CD4-positive, alpha-beta memory T cell (primary cell): ENCODE data around the gene PTOV1. TPM values are rescaled to one million over a fixed set of nuclear protein-coding genes. Genes with fewer than 3 reads are reported as not detected.

Experiments
- CTCF ChIA-PET: fragments of 350-600 bp; sonication (Branson Sonifier 250); formaldehyde crosslinking; loops from one replicate; lab custom pipeline; 2021; ENCODE audit warnings: inconsistent platforms; ENCODE audit not compliant: partially characterized antibody; lab: Charles Lee
- POLR2A ChIA-PET: fragments of 350-600 bp; sonication (Branson Sonifier 250); formaldehyde crosslinking; loops from one replicate; lab custom pipeline; 2021; ENCODE audit not compliant: partially characterized antibody; lab: Charles Lee
- DNase-seq, 5 donors: peaks; one replicate each; pipeline versions ENCODE4 v3.0.0 to v3.0.0-alpha.2; 2020 to 2022; ENCODE audit warnings: mixed read lengths in 1 of 5
- H3K27ac ChIP-seq: one replicate; pipeline ENCODE4 v1.7.0; 2013; ENCODE audit warnings: low read depth, low read length
- H3K27me3 ChIP-seq: 2 replicates; pipeline ENCODE4 v1.7.0; 2013; ENCODE audit warnings: mild to moderate bottlenecking, low read length, moderate library complexity; ENCODE audit not compliant: insufficient read depth
- H3K36me3 ChIP-seq: 2 replicates; pipeline ENCODE4 v1.7.0; 2013; ENCODE audit warnings: mild to moderate bottlenecking, low read length, moderate library complexity; ENCODE audit not compliant: insufficient read depth
- H3K4me1 ChIP-seq: 2 replicates; pipeline ENCODE4 v1.7.0; 2013; ENCODE audit warnings: mild to moderate bottlenecking, low read length, moderate library complexity; ENCODE audit not compliant: insufficient read depth
- H3K4me3 ChIP-seq, 2 donors: one replicate each; pipeline ENCODE4 v1.7.0; 2013; ENCODE audit warnings: low read length in 2 of 2, mild to moderate bottlenecking in 1 of 2
- H3K9me3 ChIP-seq, 2 donors: one replicate each; pipeline ENCODE4 v1.7.0; 2013; ENCODE audit warnings: low read length in 2 of 2, control low read depth in 1 of 2; ENCODE audit not compliant: control insufficient read depth in 1 of 2
- H3K27ac Mint-ChIP-seq, 7 donors: one replicate each; pipeline ENCODE4 v1.8.0; 2020 to 2021; ENCODE audit warnings: mixed read lengths in 7 of 7, mild to moderate bottlenecking in 6 of 7, inconsistent platforms in 3 of 7, moderate library complexity in 3 of 7
- H3K27me3 Mint-ChIP-seq, 2 donors: one replicate each; pipeline ENCODE4 v1.8.0; 2020 to 2021; ENCODE audit warnings: mixed read lengths in 2 of 2
- H3K36me3 Mint-ChIP-seq, 2 donors: one replicate each; pipeline ENCODE4 v1.8.0; 2020 to 2021; ENCODE audit warnings: mixed read lengths in 2 of 2, inconsistent platforms in 1 of 2, mild to moderate bottlenecking in 1 of 2
- H3K4me1 Mint-ChIP-seq, 4 donors: one replicate each; pipeline ENCODE4 v1.8.0; 2020 to 2021; ENCODE audit warnings: mixed read lengths in 4 of 4, mild to moderate bottlenecking in 1 of 4
- H3K4me3 Mint-ChIP-seq, 8 donors: one replicate each; pipeline ENCODE4 v1.8.0; 2020 to 2021; ENCODE audit warnings: mixed read lengths in 8 of 8, mild to moderate bottlenecking in 7 of 8, moderate library complexity in 6 of 8, inconsistent platforms in 3 of 8
- H3K9me3 Mint-ChIP-seq, 8 donors: one replicate each; pipeline ENCODE4 v1.8.0; 2020 to 2021; ENCODE audit warnings: mixed read lengths in 8 of 8, mild to moderate bottlenecking in 5 of 8, inconsistent platforms in 3 of 8, moderate library complexity in 1 of 8
- intact Hi-C: fragments of 100-400 bp; cut with micrococcal nuclease; formaldehyde crosslinking; loops from one replicate; pipeline ENCODE4 v1.15.1; 2023
- polyA plus RNA-seq, 2 donors: library from polyadenylated mRNA; unstranded; fragments of 300-500 nt; fragmentation: Illumina TruSeq; gene quantifications; one replicate each; pipeline ENCODE4 v1.2.3, GENCODE V29; 2021
- total RNA-seq, 2 experiments: library from RNA; stranded (reverse); gene quantifications; one replicate each; pipeline ENCODE4 v1.2.3, GENCODE V29; 2021

Gene PTOV1
- total and polyA plus RNA-seq, 4 experiments from 2014 or later = 40.7 to 156 (median 104) TPM

GRCh38 chr19:49891393-49891792 lies 40.4 kb downstream of the PTOV1 start:
- no peaks in the 10 kb centered on the region for H3K9me3 Mint-ChIP-seq
- peaks cover 11 to 49% (median 34%) of the 10 kb centered on the region in 4 donors for H3K4me1 Mint-ChIP-seq
- H3K27me3 Mint-ChIP-seq = no peaks in the 10 kb centered on the region
- H3K36me3 Mint-ChIP-seq = peaks cover 0 to 2% of the 10 kb centered on the region in 2 donors
- intact Hi-C loops = no loop called here
- Histone ChIP-seq H3K4me1 (peaks cover 25% of the 10 kb centered on the region), H3K9me3 (no peaks in the 10 kb centered on the region), H3K27me3 (no peaks in the 10 kb centered on the region), H3K27ac (no peak overlapping the region), H3K4me3 (no peak overlapping the region), H3K36me3 (no peaks in the 10 kb centered on the region)
- ChIA-PET POLR2A (interaction anchor here (2.2 to 6.7 kb wide), 4 partner anchors 12 to 40 kb away, joined by 9 to 51 read pairs (median 18); partner anchors contain the start of genes AKT1S1, ATF5, NUP62 and PTOV1), CTCF (interaction anchor here (0.9 to 1.8 kb wide), 4 partner anchors 14 to 174 kb away, joined by 3 to 7 read pairs (median 4); no protein-coding TSS in a partner anchor)
- H3K4me3 Mint-ChIP-seq = peak overlapping the region in 5 of 8 donors; percentile 14 to 43 (median 33)
- DNase-seq = no peak
- peak overlapping the region in 6 of 7 donors; percentile 63 to 95 (median 76) for H3K27ac Mint-ChIP-seq

GRCh38 chr19:49892716-49893115 lies 41.8 kb downstream of the PTOV1 start:
- Mint-ChIP-seq H3K9me3 (no peaks in the 10 kb centered on the region), H3K36me3 (peaks cover 0 to 3% of the 10 kb centered on the region in 2 donors), H3K4me1 (peaks cover 23 to 63% (median 45%) of the 10 kb centered on the region in 4 donors), H3K4me3 (peak overlapping the region in 3 of 8 donors; percentile 7 to 67 (median 27)), H3K27me3 (no peaks in the 10 kb centered on the region), H3K27ac (peak overlapping the region; percentile 73 to 99 (median 90))
- Histone ChIP-seq H3K9me3 (no peaks in the 10 kb centered on the region), H3K36me3 (no peaks in the 10 kb centered on the region), H3K4me3 (no peak overlapping the region), H3K27ac (no peak overlapping the region), H3K4me1 (peaks cover 39% of the 10 kb centered on the region), H3K27me3 (no peaks in the 10 kb centered on the region)
- POLR2A ChIA-PET = interaction anchor here (1.3 to 3.0 kb wide), 3 partner anchors 15 to 36 kb away, joined by 3 to 8 read pairs (median 8); partner anchors contain the start of genes AKT1S1, ATF5, NUP62 and TBC1D17
- CTCF ChIA-PET = interaction anchor here (1.5 kb wide), 1 partner anchor 13 kb away, joined by 3 read pairs; no protein-coding TSS in a partner anchor
- intact Hi-C loops = no loop called here
- no peak for DNase-seq

GRCh38 chr19:49894011-49894664 lies 43.2 kb downstream of the PTOV1 start:
- Histone ChIP-seq H3K27ac (peak overlapping the region; percentile 98), H3K27me3 (no peaks in the 10 kb centered on the region), H3K9me3 (no peaks in the 10 kb centered on the region), H3K4me3 (no peak overlapping the region), H3K4me1 (peaks cover 50% of the 10 kb centered on the region), H3K36me3 (no peaks in the 10 kb centered on the region)
- H3K36me3 Mint-ChIP-seq = peaks cover 0 to 3% of the 10 kb centered on the region in 2 donors
- intact Hi-C loops = no loop called here
- peak overlapping the region; percentile 81 to 100 (median 99) for H3K27ac Mint-ChIP-seq
- H3K4me3 Mint-ChIP-seq = peak overlapping the region in 6 of 8 donors; percentile 24 to 64 (median 41)
- H3K9me3 Mint-ChIP-seq = no peaks in the 10 kb centered on the region
- no peak for DNase-seq
- POLR2A ChIA-PET = interaction anchor here (1.0 to 3.0 kb wide), 4 partner anchors 11 to 90 kb away, joined by 3 to 8 read pairs (median 6); partner anchors contain the start of genes AKT1S1 and TBC1D17
- H3K4me1 Mint-ChIP-seq = peaks cover 23 to 68% (median 50%) of the 10 kb centered on the region in 4 donors
- no peaks in the 10 kb centered on the region for H3K27me3 Mint-ChIP-seq
- CTCF ChIA-PET = interaction anchor here (1.5 kb wide), 1 partner anchor 11 kb away, joined by 3 read pairs; no protein-coding TSS in a partner anchor

DNA sequence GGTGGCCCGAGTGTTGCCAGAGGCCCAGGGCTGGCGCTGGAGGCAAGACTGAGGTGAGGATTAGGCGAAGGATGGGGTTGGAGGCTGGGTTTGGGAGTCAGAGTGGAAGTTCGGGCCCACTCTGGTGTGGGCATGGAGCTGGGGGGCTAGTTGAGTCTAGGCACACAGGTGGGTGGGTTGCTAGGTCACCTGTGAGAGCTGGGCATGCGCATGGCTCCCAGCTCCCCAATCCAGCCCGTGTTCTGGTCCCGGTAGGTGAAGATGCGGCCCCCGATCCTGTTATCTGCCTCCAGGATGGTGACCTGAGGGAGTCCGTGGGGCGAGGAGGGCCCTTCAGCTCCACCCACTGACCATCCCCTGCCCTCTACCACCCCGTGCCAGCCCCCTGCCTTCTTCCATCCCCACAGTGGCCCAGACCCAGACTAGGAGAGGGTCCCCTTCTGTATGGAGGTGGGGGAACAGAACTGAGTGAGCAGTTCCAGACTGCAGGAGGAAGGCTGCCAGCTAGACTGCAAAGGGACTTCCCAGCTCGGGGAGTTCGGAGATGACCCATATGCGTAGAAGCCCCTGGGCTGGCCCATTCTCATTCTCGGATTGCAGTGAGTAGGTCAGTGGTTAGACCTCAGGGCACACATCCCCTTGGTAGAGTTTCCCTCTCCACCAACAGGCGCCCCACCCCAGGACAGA lies 44.1 kb downstream of the PTOV1 start:
- ChIA-PET POLR2A (interaction anchor here (0.6 to 4.0 kb wide), 6 partner anchors 12 to 91 kb away, joined by 3 to 28 read pairs (median 6); partner anchors contain the start of genes AKT1S1, ATF5, NUP62 and TBC1D17), CTCF (no interaction called here)
- Mint-ChIP-seq H3K27ac (peak overlapping the region; percentile 97 to 100 (median 99)), H3K27me3 (no peaks in the 10 kb centered on the region), H3K9me3 (peaks cover 0 to 1% (median 0%) of the 10 kb centered on the region in 8 donors), H3K4me3 (peak overlapping the region in 7 of 8 donors; percentile 61 to 92 (median 74)), H3K36me3 (peaks cover 0 to 3% of the 10 kb centered on the region in 2 donors), H3K4me1 (peaks cover 23 to 64% (median 48%) of the 10 kb centered on the region in 4 donors)
- Histone ChIP-seq H3K4me1 (peaks cover 44% of the 10 kb centered on the region), H3K27ac (peak overlapping the region; percentile 98), H3K9me3 (no peaks in the 10 kb centered on the region), H3K36me3 (no peaks in the 10 kb centered on the region), H3K27me3 (no peaks in the 10 kb centered on the region), H3K4me3 (no peak overlapping the region)
- intact Hi-C loops = no loop called here
- DNase-seq = peak in 4 of 5 donors; percentile 26 to 68 (median 38)

DNA sequence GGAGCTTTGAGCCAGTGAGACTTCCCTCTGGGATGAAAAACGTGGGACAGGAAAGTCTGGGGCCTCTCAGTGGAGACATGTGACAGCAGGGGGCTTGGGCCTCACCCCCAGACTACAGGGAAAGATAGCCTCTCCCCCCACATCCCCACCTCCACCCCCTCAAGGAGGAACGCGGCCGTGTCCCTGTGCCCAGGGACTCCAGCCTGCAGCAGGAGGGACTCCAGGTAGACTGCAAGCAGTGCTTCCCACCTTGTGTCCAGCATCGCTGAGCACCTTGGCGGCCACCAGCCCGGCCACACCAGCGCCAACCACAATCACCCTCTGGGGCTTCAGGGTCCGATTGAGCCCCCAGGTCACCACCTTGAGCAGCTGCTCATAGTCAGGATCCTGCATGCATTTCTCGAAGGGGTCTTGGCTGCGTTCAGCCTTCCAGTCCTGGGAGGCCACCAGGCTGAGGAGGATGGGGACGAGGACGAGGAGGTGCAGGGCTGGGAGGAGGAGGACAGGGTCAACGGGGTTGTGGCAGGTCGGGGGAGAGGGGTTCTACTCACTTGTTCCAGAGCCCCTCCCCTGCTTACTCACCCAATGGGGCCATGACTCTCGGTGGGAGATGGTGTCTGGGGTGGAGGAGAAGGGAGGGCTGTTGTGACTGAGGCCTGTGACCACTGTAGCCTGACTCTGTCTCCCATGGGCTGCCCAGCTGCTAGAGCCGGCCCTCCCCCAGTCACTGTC lies 44.8 kb downstream of the PTOV1 start:
- Mint-ChIP-seq H3K27ac (peak overlapping the region; percentile 97 to 100 (median 99)), H3K4me1 (peaks cover 23 to 58% (median 45%) of the 10 kb centered on the region in 4 donors), H3K9me3 (peaks cover 0 to 1% (median 0%) of the 10 kb centered on the region in 8 donors), H3K27me3 (no peaks in the 10 kb centered on the region), H3K4me3 (peak overlapping the region in 7 of 8 donors; percentile 87 to 92 (median 90)), H3K36me3 (peaks cover 0 to 3% of the 10 kb centered on the region in 2 donors)
- Histone ChIP-seq H3K27ac (peak overlapping the region; percentile 98), H3K9me3 (no peaks in the 10 kb centered on the region), H3K27me3 (no peaks in the 10 kb centered on the region), H3K4me1 (peaks cover 44% of the 10 kb centered on the region), H3K4me3 (peak overlapping the region in 1 of 2 donors; percentile 22), H3K36me3 (no peaks in the 10 kb centered on the region)
- DNase-seq = peak in 1 of 5 donors; percentile 51
- intact Hi-C loops = loop anchor here (2.0 kb wide), 3 partner anchors 19 to 41 kb away; partner anchors contain the start of genes AKT1S1, ATF5, NUP62 and TBC1D17
- ChIA-PET POLR2A (interaction anchor here (1.0 to 4.0 kb wide), 7 partner anchors 13 to 88 kb away, joined by 3 to 28 read pairs (median 8); partner anchors contain the start of genes AKT1S1, ATF5, NUP62 and TBC1D17), CTCF (no interaction called here)

DNA sequence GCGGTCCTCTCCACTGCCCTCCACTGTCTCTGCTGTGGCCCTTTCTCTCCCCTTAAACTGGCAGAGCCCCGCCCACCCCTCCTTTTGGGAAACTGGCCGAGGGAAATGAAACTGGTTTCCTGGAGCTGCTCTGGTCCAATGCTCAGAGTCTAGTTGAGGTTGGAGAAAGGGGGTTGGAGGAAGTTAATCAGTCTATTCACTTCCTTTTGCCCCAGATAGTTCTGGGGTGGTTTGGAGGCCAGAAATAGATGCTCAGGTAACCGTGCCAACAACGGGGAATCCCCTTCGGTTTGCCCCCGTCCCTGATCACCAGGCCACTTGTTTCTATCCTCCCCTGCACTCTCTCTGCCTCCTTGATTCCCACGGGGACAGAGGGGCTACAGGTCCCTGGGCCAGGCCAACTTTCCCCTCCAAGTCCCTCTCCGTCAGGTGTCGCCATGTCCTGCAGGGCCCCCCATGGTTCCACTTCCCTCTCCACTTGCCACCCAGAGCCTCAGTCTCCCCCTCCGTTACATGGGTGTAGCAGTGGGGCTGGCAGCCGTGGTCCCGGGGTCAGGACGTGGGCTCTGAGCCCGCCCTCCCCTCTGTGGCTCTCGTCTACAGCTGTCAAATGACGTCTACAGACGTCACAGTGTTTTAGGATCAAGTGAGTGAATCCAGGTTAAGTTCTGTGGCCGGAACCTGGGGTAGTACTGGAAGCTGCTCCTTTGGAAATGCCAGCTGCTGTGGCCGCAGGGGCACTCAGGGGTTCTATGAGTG lies 46.1 kb downstream of the PTOV1 start, which contains the start of gene IL4I1:
TSS of gene IL4I1 (minus strand) at position 25 of the 759 bp plus-strand sequence. CDS start 727 bp downstream, outside the sequence.
- Mint-ChIP-seq H3K27ac (peak within 1 kb of the TSS; percentile 97 to 100 (median 99)), H3K27me3 (no peaks in the 10 kb centered on the region), H3K36me3 (peaks cover 0 to 3% of the 10 kb centered on the region in 2 donors), H3K9me3 (peaks cover 0 to 1% (median 0%) of the 10 kb centered on the region in 8 donors), H3K4me1 (peaks cover 23 to 54% (median 40%) of the 10 kb centered on the region in 4 donors), H3K4me3 (peak within 1 kb of the TSS; percentile 85 to 92 (median 90))
- Histone ChIP-seq H3K27ac (peak within 1 kb of the TSS; percentile 98), H3K9me3 (no peaks in the 10 kb centered on the region), H3K36me3 (no peaks in the 10 kb centered on the region), H3K4me3 (peak within 1 kb of the TSS; percentile 1 to 44), H3K4me1 (peaks cover 44% of the 10 kb centered on the region), H3K27me3 (no peaks in the 10 kb centered on the region)
- CTCF ChIA-PET = no interaction called here
- peak; percentile 76 to 94 (median 87) for DNase-seq
- POLR2A ChIA-PET = interaction anchor here (0.7 to 4.0 kb wide), 11 partner anchors 15 to 131 kb away, joined by 3 to 28 read pairs (median 4); partner anchors contain the start of genes AKT1S1, ATF5, FUZ and NUP62
- intact Hi-C loops = loop anchor here (2.0 kb wide), 3 partner anchors 20 to 40 kb away; partner anchors contain the start of genes AKT1S1, ATF5, NUP62 and TBC1D17
